ENCODE data around the gene COTL1. TPM values are rescaled to one million over a fixed set of nuclear protein-coding genes. Genes with fewer than 3 reads are reported as not detected.

COTL1 gene
- total RNA-seq, 1 experiment from 2014 or later = 408 TPM

DNA sequence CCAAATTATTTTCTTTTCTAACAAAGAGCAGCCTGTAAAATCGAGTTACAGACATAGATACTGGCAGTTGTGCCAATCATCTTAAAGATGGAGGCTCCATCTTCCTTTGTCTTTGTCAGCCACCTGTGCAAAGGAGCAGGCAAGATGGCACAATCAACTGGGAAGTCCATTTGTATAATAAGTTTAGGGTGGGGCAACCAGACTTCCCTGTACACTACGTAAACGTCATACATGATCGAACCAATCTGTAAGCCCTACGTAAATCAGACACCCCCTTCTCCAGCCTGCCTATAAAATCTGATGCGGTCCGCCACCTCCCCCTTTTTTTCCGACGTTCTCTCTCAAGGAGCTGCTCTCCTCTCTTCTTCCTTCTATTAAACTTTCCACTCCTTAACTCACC lies 82.0 kb downstream of the COTL1 start:
- no peaks in the 10 kb centered on the region for H3K27me3 ChIP-seq (ENCODE audit: low read length)
- intact Hi-C loops (cut with micrococcal nuclease) = no loop called here
- no peaks in the 10 kb centered on the region for H3K36me3 ChIP-seq (ENCODE audit: low read depth, low read length)
- POLR2A ChIA-PET (ENCODE audit: unreplicated experiment) = no interaction called here
- H3K4me2 ChIP-seq (ENCODE audit: low read length) = no peak overlapping the region
- TF ChIP-seq, protein P1, sequence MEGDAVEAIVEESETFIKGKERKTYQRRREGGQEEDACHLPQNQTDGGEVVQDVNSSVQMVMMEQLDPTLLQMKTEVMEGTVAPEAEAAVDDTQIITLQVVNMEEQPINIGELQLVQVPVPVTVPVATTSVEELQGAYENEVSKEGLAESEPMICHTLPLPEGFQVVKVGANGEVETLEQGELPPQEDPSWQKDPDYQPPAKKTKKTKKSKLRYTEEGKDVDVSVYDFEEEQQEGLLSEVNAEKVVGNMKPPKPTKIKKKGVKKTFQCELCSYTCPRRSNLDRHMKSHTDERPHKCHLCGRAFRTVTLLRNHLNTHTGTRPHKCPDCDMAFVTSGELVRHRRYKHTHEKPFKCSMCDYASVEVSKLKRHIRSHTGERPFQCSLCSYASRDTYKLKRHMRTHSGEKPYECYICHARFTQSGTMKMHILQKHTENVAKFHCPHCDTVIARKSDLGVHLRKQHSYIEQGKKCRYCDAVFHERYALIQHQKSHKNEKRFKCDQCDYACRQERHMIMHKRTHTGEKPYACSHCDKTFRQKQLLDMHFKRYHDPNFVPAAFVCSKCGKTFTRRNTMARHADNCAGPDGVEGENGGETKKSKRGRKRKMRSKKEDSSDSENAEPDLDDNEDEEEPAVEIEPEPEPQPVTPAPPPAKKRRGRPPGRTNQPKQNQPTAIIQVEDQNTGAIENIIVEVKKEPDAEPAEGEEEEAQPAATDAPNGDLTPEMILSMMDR (conservative IDR thresholded peaks at IDR 0.05; ENCODE audit: low read depth, low read length) = no peak
- TF ChIP-seq EZH2 (IDR thresholded peaks at IDR 0.05; ENCODE audit: low read length, unreplicated experiment) (no peak), EZH2phosphoT487 (IDR thresholded peaks at IDR 0.05; ENCODE audit: borderline replicate concordance, low read length) (no peak)
- DNase-seq (no peak), ATAC-seq (no peak)
- no peaks in the 10 kb centered on the region for H3K79me2 ChIP-seq (ENCODE audit: low read length)
- no peak overlapping the region for H2AFZ ChIP-seq (ENCODE audit: low read length)
- H3K4me1 ChIP-seq (ENCODE audit: insufficient read depth, low read length) = no peaks in the 10 kb centered on the region
- no peaks in the 10 kb centered on the region for H3K9me3 ChIP-seq (ENCODE audit: low read length)
- no peaks in the 10 kb centered on the region for H3K9me2 ChIP-seq (replicated peaks; ENCODE audit: low read length)
- no peak overlapping the region for H3K27ac ChIP-seq (ENCODE audit: low read length)
- no TSS peak for BruUV-seq (replicated peaks)
- no peaks in the 10 kb centered on the region for H4K20me1 ChIP-seq (ENCODE audit: low read length)
- no peak overlapping the region for H3K4me3 ChIP-seq (ENCODE audit: low read length)
- H3F3A ChIP-seq (ENCODE audit: low read length, unreplicated experiment) = no peaks in the 10 kb centered on the region
- CTCF ChIA-PET = no interaction called here
- H3K9ac ChIP-seq (ENCODE audit: low read length) = no peak overlapping the region

- Histone ChIP-seq H3K36me3 (ENCODE audit: low read depth, low read length) (no peaks in the 10 kb centered on the region), H3K4me1 (ENCODE audit: insufficient read depth, low read length) (no peaks in the 10 kb centered on the region), H3F3A (ENCODE audit: low read length, unreplicated experiment) (no peaks in the 10 kb centered on the region), H3K4me3 (ENCODE audit: low read length) (no peak overlapping the region), H3K4me2 (ENCODE audit: low read length) (no peak overlapping the region), H3K79me2 (ENCODE audit: low read length) (no peaks in the 10 kb centered on the region), H3K27ac (ENCODE audit: low read length) (no peak overlapping the region), H3K9me2 (replicated peaks; ENCODE audit: low read length) (no peaks in the 10 kb centered on the region), H4K20me1 (ENCODE audit: low read length) (no peaks in the 10 kb centered on the region), H3K9ac (ENCODE audit: low read length) (no peak overlapping the region), H2AFZ (ENCODE audit: low read length) (no peak overlapping the region), H3K9me3 (ENCODE audit: low read length) (no peaks in the 10 kb centered on the region), H3K27me3 (ENCODE audit: low read length) (no peaks in the 10 kb centered on the region)
- intact Hi-C loops (cut with micrococcal nuclease) = no loop called here
- TF ChIP-seq, protein P1 (conservative IDR thresholded peaks at IDR 0.05; ENCODE audit: low read depth, low read length) = no peak
- TF ChIP-seq EZH2phosphoT487 (IDR thresholded peaks at IDR 0.05; ENCODE audit: borderline replicate concordance, low read length) (no peak), EZH2 (IDR thresholded peaks at IDR 0.05; ENCODE audit: low read length, unreplicated experiment) (no peak)
- POLR2A ChIA-PET (ENCODE audit: unreplicated experiment) = no interaction called here
- BruUV-seq (replicated peaks) = no TSS peak
- CTCF ChIA-PET = no interaction called here
- no peak for DNase-seq
- no peak for ATAC-seq
Observed at GRCh38 chr16:84535408-84535807, 82.5 kb downstream of the COTL1 start.

DNA sequence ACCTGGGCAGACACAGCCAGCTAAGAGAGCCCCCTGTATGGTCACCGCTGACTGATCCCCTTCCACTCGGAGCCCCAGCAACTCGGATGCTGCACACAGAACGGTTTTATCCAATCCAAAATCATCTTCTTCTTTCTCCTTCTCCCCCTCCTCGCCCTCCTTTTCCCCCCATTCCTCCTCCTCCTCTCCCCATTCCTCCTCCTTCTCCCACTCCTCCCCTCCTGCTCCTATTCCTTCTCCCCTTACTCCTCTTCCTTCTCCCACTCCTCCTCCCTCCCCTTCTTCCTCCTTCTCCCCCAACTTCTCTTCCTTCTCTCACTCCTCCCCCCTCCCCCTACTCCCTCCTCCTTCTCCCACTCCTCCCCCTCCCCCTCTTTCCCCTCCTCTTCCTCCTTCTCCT lies 83.1 kb downstream of the COTL1 start:
- no peaks in the 10 kb centered on the region for H3F3A ChIP-seq (ENCODE audit: low read length, unreplicated experiment)
- TF ChIP-seq, protein P1 (conservative IDR thresholded peaks at IDR 0.05; ENCODE audit: low read depth, low read length) = no peak
- no peak for TF ChIP-seq EZH2phosphoT487 (IDR thresholded peaks at IDR 0.05; ENCODE audit: borderline replicate concordance, low read length)
- no peak for TF ChIP-seq EZH2 (IDR thresholded peaks at IDR 0.05; ENCODE audit: low read length, unreplicated experiment)
- no peaks in the 10 kb centered on the region for H4K20me1 ChIP-seq (ENCODE audit: low read length)
- CTCF ChIA-PET = no interaction called here
- H2AFZ ChIP-seq (ENCODE audit: low read length) = no peak overlapping the region
- ATAC-seq (no peak), DNase-seq (no peak)
- POLR2A ChIA-PET (ENCODE audit: unreplicated experiment) = no interaction called here
- H3K9me2 ChIP-seq (replicated peaks; ENCODE audit: low read length) = no peaks in the 10 kb centered on the region
- H3K4me2 ChIP-seq (ENCODE audit: low read length) = no peak overlapping the region
- no peaks in the 10 kb centered on the region for H3K4me1 ChIP-seq (ENCODE audit: insufficient read depth, low read length)
- no peak overlapping the region for H3K9ac ChIP-seq (ENCODE audit: low read length)
- H3K27me3 ChIP-seq (ENCODE audit: low read length) = no peaks in the 10 kb centered on the region
- H3K4me3 ChIP-seq (ENCODE audit: low read length) = no peak overlapping the region
- H3K27ac ChIP-seq (ENCODE audit: low read length) = no peak overlapping the region
- intact Hi-C loops (cut with micrococcal nuclease) = no loop called here
- no peaks in the 10 kb centered on the region for H3K36me3 ChIP-seq (ENCODE audit: low read depth, low read length)
- H3K9me3 ChIP-seq (ENCODE audit: low read length) = no peaks in the 10 kb centered on the region
- no peaks in the 10 kb centered on the region for H3K79me2 ChIP-seq (ENCODE audit: low read length)
- BruUV-seq (replicated peaks) = no TSS peak
